ENCODE data around the gene RNASEH2A.

- no peak for TF ChIP-seq EZH2phosphoT487 (IDR thresholded peaks at IDR 0.05; ENCODE audit: borderline replicate concordance, low read length)
- TF ChIP-seq CTCF (conservative IDR thresholded peaks at IDR 0.05; ENCODE audit: low read depth, low read length) = no peak
- no peak for TF ChIP-seq EZH2 (IDR thresholded peaks at IDR 0.05; ENCODE audit: low read length, unreplicated experiment)
Observed at GRCh38 chr19:12786952-12787351, 19.4 kb upstream of the RNASEH2A start.
